GM10847 (cell line): Measurements from ENCODE around the gene TRAF3IP3.

ENCODE experiments used
- POLR2A ChIP-seq: IDR thresholded peaks from 2 replicates; pipeline ENCODE4 v1.6.1; 2011; ENCODE audit not compliant: insufficient read length; ENCODE audit errors: extremely low read depth

Gene TRAF3IP3

DNA sequence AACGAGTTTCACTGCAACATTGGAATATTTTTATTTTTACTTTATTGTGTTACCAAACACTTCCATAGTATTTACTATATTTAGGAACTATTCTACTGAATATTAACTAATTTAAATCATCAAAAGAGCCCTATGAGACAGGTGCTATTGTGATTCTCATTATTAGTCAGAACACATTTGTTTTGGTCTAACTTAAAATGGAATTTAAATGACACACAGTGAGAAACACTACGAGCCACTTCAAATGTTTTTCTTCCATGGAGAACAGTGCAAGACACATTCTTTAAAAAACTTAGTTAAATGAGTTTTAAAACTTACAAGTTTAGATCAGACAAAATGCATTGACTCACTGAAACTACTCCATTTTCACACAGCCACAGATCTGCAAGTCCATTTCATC lies 6.6 kb upstream of the TRAF3IP3 start:
- TF ChIP-seq POLR2A, result no peak

DNA sequence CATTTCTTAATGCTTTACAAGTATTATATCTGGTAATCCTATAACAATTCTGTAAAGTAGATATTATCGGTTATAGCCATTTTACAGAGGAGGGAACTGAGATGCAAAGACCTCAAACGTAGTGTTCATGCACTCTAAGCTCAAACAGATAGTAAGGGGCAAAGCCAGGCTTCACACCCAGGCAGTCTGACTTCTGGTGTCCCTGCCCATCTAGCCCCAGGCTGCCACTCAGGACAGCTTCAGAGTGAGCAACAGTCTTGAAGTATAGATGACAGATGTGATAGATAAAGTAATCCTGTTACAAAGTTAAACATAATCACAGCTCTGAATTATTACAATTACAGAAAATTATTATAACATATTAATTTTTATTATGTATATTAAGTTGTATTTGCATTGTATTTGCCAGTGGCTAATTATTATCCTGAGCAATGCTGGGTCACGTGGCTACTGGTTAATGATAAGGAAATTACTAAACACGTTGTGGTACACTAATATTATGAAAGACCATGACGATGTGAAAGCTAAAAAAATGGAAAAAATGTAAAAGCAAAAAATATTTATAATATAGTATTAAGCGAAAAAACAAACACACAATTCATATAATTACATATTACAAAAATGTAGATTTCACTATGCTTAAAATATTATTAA lies 6.1 kb upstream of the TRAF3IP3 start:
- no peak for TF ChIP-seq POLR2A

DNA sequence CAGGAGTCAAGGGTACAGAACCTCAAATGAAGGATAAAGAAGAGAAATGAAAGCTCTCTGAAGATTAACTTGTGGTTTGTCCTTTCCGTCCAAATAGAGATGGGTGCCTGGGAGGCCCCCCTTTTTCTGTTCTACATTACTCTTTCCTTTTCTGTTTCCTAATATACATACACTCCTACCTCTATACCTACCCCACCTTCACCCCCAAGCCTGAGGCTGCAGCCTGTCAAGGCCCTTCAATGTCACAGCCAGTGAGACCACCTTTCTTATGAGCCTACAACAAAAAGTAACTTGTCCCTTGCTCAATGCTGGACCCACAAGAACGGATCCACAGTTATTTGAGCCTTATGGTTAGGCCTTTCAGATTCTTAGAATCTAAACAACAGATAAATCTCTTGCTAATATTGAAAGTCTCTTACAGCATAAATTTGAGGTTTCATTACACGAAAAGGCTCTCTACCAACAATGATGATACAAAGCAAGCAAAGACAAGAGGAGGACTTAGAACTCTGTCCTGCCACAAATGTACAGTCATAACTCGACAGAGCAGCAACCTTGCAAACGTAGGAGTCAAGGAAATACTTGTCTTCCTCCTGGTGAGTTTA lies 4.1 kb upstream of the TRAF3IP3 start:
- TF ChIP-seq POLR2A, result no peak

DNA sequence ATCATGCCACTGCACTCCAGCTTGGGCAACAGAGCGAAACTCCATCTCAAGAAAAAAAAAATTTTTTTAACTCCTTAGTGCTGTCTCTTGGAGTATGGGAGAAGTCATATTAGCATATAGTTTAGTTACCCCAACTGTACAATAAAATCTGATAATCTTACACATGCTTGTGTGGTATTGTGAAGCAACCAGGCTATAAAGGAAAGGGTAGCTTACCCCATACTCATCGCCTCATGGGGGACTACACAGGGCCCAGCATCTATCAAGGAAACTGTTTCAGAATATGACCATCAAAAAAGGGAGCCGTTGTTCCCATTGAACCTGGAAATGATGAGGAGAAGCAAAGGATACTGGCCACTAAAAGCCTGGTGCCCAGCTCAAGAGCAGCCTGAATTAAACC lies 3.0 kb upstream of the TRAF3IP3 start:
- no peak for TF ChIP-seq POLR2A

DNA sequence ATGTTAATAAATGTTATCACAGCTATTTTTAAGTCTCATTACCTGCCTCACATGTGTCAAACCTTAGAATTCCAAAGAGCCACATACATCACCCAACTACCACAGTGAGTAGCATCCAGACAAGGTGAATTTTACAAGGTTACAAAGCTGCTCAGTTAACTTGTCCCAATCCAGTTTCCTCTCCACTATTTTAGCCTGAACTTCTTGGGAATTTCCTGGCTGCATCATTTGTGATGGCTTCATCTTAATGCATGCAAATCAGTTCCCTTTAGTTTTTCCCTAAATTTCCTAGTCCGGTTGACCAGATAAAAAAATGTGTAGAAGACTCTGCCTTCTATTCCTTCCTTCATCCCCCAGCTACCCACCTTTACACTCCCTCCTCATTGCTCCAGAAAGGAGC lies 597 bp upstream of the TRAF3IP3 start:
- no peak for TF ChIP-seq POLR2A

DNA sequence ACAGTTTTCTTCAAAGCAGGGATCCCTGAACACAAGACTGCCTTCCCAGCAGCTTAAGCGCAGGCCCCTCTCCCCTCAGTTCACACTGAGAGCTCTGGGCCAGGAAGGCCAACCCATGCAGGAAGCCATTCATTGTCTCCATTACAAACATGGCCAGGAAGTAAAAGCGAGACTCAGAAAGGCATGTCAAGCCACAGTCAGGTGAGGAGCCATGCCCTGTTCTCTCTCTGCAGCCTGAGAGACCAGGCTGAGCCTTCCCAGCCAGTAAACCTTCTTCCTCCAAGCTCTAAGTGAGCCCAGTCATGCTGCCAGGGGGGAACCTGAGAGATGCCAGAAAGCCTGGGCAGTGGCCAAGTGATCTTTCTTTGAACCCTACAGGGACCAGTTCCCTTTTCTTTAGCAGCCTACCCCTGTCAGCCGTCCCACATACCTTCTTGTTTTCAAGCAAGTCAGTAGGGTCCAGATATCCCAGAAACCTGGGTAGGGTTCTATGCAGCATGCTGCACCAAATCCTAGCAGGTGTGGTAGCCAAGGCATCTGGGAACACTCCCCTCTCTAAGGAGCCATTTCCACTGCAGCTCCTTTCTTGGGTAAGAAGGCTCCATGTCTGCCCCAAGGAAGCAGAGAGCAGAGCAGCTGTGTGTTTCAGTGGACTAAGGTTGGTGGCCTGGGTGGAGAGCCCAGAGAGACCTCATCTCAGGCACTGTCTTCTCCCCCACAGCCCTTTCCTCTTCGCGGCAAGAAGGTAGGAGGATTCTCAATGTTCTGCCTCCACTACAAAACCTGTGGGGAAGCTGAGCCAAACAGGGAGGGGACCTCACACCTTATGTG lies 977 bp downstream of the TRAF3IP3 start:
- no peak for TF ChIP-seq POLR2A

DNA sequence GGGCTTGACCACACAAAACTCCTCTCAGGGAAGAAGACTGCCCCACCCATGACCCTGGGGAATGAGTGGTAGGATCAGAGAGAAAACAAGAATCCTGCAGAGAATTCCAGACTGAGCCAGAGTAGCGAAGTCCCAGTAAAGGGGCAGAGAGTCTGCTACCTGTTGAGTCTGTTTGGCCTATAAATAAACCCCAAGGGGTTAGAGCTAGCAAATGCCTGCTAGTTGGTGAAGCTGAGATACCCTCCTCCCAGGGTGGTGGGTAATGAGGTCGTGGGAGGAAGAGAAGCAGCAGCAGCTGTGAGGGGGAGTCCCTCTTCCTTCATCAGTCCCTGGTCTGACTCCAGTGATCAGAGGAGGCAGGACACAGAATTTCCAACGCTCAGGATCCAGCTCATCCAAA lies 2.5 kb downstream of the TRAF3IP3 start:
- TF ChIP-seq POLR2A, result no peak

DNA sequence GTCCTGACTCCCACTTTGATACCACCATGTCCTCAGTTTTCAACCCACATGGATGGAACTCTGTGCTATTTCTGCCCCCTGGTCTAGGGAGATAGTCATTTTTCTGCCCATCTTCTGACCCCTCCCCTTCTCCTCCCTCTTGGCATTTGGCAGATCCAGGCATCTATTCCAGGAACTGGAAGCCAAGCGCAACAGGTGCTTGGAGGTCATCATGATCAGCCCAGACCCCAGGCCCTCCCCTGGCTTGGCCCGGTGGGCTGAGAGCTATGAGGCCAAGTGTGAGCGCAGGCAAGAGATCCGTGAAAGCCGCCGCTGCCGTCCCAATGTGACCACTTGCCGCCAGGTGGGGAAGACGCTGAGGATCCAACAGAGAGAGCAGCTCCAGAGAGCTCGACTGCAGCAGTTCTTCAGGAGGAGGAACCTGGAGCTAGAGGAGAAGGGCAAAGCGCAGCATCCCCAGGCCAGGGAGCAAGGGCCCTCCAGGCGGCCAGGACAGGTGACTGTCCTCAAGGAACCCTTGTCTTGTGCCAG lies 4.0 kb downstream of the TRAF3IP3 start:
- TF ChIP-seq POLR2A, result no peak

DNA sequence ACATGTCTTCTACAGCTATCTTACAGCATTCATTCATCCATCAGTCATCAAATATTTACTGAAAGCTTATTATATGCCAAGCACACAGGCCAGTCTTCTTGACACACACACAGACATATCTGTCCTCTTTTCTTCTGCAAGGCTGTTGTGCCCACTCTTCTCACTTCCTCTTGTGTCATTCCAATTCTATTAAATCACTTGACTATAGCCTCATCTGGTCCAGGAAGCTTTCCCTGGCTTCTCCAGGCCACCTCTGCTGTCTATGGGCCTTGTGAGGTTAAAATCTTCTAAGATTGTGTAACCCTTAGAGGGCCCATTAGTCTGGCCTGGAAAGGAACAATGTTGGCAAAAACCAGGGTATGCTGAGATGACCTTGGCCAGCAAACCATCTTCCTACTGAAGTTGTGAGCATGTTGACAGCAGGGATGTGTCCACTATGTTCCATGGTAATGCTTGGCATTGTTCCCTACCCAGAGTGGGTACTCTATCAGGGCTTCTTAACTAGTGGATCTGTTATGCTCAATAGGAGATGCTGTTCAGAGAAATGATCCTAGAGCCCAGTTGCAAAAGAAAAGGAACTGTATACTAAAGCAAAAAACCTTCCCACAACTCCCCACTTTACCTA lies 5.3 kb downstream of the TRAF3IP3 start:
- no peak for TF ChIP-seq POLR2A

DNA sequence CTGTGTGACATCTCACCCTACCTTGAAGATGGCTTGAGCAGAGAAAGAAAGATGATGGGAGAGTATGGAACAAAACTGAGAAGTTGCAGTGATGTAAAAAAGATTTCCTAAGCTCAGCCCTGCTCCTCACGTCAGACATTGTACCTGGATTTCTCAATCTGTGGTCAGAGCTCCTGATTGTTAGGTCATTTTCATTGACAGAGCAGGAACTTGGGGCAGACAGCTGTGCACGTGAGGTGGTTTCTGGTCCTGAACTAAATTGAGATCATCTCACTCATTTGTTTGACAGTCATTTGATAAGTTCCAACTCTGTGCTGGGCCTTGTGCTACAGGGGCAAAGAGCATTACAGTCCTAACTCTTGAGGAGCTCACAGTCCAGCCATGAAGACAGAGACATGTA lies 10.2 kb downstream of the TRAF3IP3 start:
- no peak for TF ChIP-seq POLR2A

DNA sequence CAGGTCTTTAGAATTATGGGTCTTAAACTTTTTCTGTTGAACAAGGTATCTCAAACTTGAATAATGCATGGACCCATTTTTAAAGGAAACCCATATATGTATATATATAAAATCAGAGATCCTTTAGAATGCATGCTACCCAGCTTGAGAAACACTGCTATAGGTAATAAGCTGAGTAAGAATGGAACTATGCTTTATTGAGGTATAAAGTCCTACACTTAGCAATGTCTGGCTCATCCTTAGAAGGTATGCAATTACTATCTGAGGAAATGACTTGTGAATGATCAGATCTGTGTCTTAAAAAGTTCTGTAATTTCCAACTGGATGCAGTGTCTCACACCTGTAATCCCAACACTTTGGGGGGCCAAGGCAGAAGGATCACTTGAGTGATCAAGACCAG lies 11.2 kb downstream of the TRAF3IP3 start:
- no peak for TF ChIP-seq POLR2A

DNA sequence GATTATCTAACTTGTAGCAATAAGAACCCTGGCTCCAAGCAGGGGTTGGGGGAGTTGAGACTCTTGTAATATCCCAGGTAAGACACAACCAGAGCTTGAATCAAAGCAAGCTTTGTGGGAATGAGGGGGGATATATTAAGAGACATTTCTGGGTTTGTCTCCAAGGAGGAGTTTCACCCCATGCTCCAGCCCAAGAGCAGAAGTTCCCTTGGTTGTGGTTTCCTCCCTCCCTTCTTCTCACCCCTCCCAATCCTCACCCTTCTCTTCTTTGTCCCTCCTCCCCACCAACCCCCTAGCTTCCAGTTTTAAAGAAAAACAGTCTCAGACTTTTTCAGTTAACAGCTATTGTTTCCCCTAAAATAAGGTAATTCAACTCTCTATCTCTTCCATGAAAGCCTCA lies 11.9 kb downstream of the TRAF3IP3 start:
- no peak for TF ChIP-seq POLR2A

DNA sequence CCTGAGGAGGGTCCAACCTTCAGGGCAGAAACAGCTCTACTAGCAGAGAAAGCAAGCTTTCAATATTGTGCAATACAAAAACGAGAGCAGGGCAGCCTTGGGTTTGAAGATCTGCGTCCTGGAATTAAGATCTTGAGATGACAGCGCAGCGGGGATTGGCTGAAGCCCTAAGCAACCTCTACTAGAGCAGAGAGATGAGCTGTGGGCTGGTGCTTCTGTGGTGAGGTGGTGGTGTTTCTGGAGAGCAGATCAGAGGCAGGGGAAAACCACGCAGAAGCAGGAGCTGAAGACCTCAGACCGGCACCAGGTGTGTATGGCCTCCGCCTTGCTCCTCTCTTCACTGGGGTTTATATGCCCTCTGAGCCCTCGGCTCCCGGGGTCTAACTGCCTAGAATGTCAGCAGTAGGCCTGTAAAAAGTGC lies 12.5 kb downstream of the TRAF3IP3 start:
- peak; percentile 67 for TF ChIP-seq POLR2A

DNA sequence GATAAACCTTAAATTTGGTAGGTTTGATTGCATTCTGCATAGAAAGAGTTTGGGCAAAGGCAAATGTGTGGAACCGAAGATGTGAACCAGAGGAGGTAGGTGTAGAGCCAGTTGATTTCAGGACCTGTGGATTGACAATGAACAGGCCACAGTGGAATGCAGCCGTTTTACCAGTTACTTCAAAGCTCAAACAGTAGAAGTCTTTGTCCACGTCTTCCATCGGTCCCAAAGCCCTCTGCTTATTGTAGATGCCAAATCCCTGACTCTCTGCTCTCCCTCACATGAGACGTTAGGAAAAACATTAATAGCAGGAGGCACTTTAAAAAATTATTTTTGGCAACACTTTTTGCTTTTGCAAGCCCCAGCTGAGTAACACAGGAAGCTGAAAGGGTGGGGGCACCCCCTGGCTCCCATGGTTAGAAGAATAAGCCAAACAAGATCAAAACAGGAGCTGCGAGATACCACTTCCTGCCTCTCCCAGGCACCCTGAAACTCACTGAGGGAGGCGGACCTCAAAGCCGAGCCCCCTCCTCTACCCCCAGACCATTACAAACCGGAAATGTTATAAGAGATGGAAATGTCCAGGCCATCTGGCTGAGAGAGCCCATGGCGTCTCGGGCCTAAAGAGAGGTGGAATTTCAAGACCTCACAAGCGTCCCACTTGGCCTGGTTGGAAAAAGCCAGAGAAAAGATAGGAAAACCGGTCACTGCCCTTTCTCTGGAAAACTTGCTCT lies 13.5 kb downstream of the TRAF3IP3 start:
- TF ChIP-seq POLR2A, result no peak

DNA sequence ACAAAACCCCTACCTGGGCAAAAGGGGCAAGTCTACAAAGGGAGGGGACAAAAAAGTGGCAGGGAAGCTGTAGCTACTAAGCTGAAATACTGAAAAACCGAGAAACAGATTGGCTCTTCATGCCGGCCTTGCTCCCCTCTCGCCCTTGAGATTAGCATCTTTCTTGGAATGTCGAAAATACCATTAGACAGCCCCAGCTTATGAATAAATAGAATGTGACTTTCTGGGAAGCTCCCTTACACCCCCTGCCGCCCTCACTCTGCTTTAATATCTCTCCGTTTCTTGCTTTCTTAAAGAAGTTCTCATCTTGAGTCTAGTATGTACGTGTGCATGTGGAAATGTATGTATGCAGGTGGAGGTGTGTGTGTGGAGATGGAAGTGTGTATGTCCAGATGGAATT lies 14.1 kb downstream of the TRAF3IP3 start:
- no peak for TF ChIP-seq POLR2A
